ENCODE data around the gene FADS2. TPM values are rescaled to one million over a fixed set of nuclear protein-coding genes. Genes with fewer than 3 reads are reported as not detected.

The FADS2 gene
- total RNA-seq, 4 donors from 2014 or later, result 2.7 to 28.8 (median 3.9) TPM

- DNase-seq, result no peak
- H3K27me3 ChIP-seq, result peaks cover 17% of the 10 kb centered on the region
- no peak overlapping the region for H3K27ac ChIP-seq
- H3K4me3 ChIP-seq, result no peak overlapping the region
- no peaks in the 10 kb centered on the region for H3K36me3 ChIP-seq
- TF ChIP-seq POLR2A (IDR thresholded peaks at IDR 0.05) (no peak), POLR2AphosphoS5 (IDR thresholded peaks at IDR 0.05) (no peak), EP300 (IDR thresholded peaks at IDR 0.05; ENCODE audit: low read depth) (no peak), CTCF (IDR thresholded peaks at IDR 0.05) (no peak)
- WGBS, 2 donors (ENCODE audit: low coverage in 1 of 2), result 63 to 66% methylated on average over 8 to 11 of the region's 11 CpGs
- in situ Hi-C loops (cut with MboI; ENCODE audit: low pct_ligation_motif_present in 1 of 4, low pct_unique_long_range_greater_than_20kb in 1 of 4, low sequenced_read_pairs in 3 of 4) (no loop called here), intact Hi-C loops (cut with DNase I; ENCODE audit: low total_unique reads) (no loop called here)
- no peaks in the 10 kb centered on the region for H3K9me3 ChIP-seq
- peaks cover 3 to 47% (median 16%) of the 10 kb centered on the region in 4 donors for H3K4me1 ChIP-seq
These were observed 5.4 kb downstream of the FADS2 start for GRCh38 chr11:61833471-61833870.

GRCh38 chr11:61833926-61834277, 5.8 kb downstream of the FADS2 start:
- H3K27me3 ChIP-seq, result peaks cover 12% of the 10 kb centered on the region
- TF ChIP-seq POLR2A (IDR thresholded peaks at IDR 0.05) (no peak), POLR2AphosphoS5 (IDR thresholded peaks at IDR 0.05) (no peak), EP300 (IDR thresholded peaks at IDR 0.05; ENCODE audit: low read depth) (no peak), CTCF (IDR thresholded peaks at IDR 0.05) (no peak)
- peak overlapping the region in 3 of 4 donors; percentile 38 to 66 (median 59) for H3K27ac ChIP-seq
- no peak for DNase-seq
- no peaks in the 10 kb centered on the region for H3K9me3 ChIP-seq
- H3K36me3 ChIP-seq, result no peaks in the 10 kb centered on the region
- peaks cover 3 to 45% (median 14%) of the 10 kb centered on the region in 4 donors for H3K4me1 ChIP-seq
- no peak overlapping the region for H3K4me3 ChIP-seq
- in situ Hi-C loops (cut with MboI; ENCODE audit: low pct_ligation_motif_present in 1 of 4, low pct_unique_long_range_greater_than_20kb in 1 of 4, low sequenced_read_pairs in 3 of 4), result no loop called here
- intact Hi-C loops (cut with DNase I; ENCODE audit: low total_unique reads), result no loop called here
- WGBS, 2 donors (ENCODE audit: low coverage in 1 of 2), result 60 to 91% methylated on average over 2 to 12 of the region's 12 CpGs

GRCh38 chr11:61834278-61835048, 6.4 kb downstream of the FADS2 start:
- no peaks in the 10 kb centered on the region for H3K36me3 ChIP-seq
- in situ Hi-C loops (cut with MboI; ENCODE audit: low pct_ligation_motif_present in 1 of 4, low pct_unique_long_range_greater_than_20kb in 1 of 4, low sequenced_read_pairs in 3 of 4), result no loop called here
- intact Hi-C loops (cut with DNase I; ENCODE audit: low total_unique reads), result no loop called here
- peaks cover 3 to 39% (median 11%) of the 10 kb centered on the region in 4 donors for H3K4me1 ChIP-seq
- peaks cover 8% of the 10 kb centered on the region for H3K27me3 ChIP-seq
- WGBS, 2 donors (ENCODE audit: low coverage in 1 of 2), result 58 to 60% methylated on average over 2 to 10 of the region's 12 CpGs
- no peak for TF ChIP-seq CTCF (IDR thresholded peaks at IDR 0.05)
- no peak for TF ChIP-seq POLR2AphosphoS5 (IDR thresholded peaks at IDR 0.05)
- TF ChIP-seq EP300 (IDR thresholded peaks at IDR 0.05; ENCODE audit: low read depth), result no peak
- no peak for TF ChIP-seq POLR2A (IDR thresholded peaks at IDR 0.05)
- no peak overlapping the region for H3K4me3 ChIP-seq
- H3K27ac ChIP-seq, result peak overlapping the region; percentile 38 to 66 (median 54)
- H3K9me3 ChIP-seq, result no peaks in the 10 kb centered on the region
- no peak for DNase-seq

- H3K9me3 ChIP-seq, result no peaks in the 10 kb centered on the region
- H3K4me3 ChIP-seq, result no peak overlapping the region
- intact Hi-C loops (cut with DNase I; ENCODE audit: low total_unique reads), result no loop called here
- in situ Hi-C loops (cut with MboI; ENCODE audit: low pct_ligation_motif_present in 1 of 4, low pct_unique_long_range_greater_than_20kb in 1 of 4, low sequenced_read_pairs in 3 of 4), result no loop called here
- no peak for TF ChIP-seq POLR2AphosphoS5 (IDR thresholded peaks at IDR 0.05)
- no peak for TF ChIP-seq EP300 (IDR thresholded peaks at IDR 0.05; ENCODE audit: low read depth)
- no peak for TF ChIP-seq POLR2A (IDR thresholded peaks at IDR 0.05)
- TF ChIP-seq CTCF (IDR thresholded peaks at IDR 0.05), result no peak
- WGBS, 2 donors (ENCODE audit: low coverage in 1 of 2), result 97% methylated on average over 8 of the region's 8 CpGs; no CpG with 5 or more reads in 1 of the 2 donors
- H3K27ac ChIP-seq, result peak overlapping the region in 1 of 4 donors; percentile 66
- no peaks in the 10 kb centered on the region for H3K36me3 ChIP-seq
- DNase-seq, result no peak
- H3K4me1 ChIP-seq, result peaks cover 0 to 22% (median 5%) of the 10 kb centered on the region in 4 donors
- H3K27me3 ChIP-seq, result no peaks in the 10 kb centered on the region
These were observed 8.1 kb downstream of the FADS2 start for GRCh38 chr11:61836193-61836592.

Measured in transverse colon (tissue), 4 donors.